Measurements from ENCODE around the gene CREM. TPM values are rescaled to one million over a fixed set of nuclear protein-coding genes. Genes with fewer than 3 reads are reported as not detected.
A peak's percentile ranks its signal among the peaks of the same experiment; 100 is the strongest.
"Not testable (repeated sequence)": the region's sequence is repeated elsewhere in the genome, so short reads cannot be mapped to it uniquely, and the experiment has no call there.

The CREM gene
- total and polyA plus RNA-seq, 7 donors, result 25.9 to 76.0 (median 37.5) TPM

DNA sequence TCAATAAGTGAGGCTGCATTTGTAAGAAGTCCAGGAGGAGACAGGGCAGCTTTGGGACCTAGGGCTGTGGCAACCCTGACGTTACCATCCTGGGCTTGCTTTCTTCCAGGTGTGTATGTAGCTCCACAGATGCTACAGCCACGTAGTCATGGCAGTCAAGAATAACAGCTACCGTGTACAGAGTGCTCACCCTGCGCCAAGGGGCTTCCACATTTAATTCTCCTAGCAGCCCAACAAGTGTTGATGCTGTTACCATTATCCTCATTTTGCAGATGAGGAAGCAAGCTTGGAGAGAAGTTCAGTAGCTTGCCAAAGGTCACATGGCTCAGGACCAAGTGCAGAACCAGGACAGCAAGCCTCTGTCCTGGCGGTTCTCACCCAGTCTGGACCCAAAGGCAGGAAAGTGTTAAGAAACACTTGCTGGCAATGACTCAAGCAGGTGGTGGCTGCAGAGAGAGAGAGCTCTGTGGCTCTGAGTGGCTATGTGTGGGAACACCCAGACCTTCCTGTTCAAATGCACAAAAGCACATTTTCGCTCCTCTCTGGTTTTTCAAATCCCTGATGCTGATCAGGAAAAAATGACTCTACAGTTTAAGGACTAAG is 89.8 kb downstream of the CREM start:
- intact Hi-C loops (cut with DNase I), result no loop called here

DNA sequence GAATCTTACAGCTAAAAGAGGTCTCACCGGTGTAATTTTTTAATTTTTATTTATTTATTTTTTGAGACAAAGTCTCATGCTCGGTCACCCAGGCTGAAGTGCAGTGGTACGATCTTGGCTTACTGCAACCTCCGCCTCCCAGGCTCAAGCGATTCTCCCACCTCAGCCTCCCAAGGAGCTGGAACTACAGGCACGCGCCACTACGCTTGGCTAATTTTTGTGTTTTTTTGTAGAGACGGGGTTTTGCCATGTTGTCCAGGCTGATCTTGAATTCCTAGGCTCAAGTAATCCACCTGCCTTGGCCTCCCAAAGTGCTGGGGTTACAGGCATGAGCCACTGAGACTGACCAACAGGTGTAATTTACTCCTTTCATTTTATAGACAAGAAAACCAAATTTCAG is 90.3 kb downstream of the CREM start:
- DNase-seq; H3K4me3 ChIP-seq; H3K9me3 ChIP-seq; H3K36me3 ChIP-seq; H3K27me3 ChIP-seq; intact Hi-C loops (cut with DNase I): not testable (repeated sequence)
- 80 to 89% methylated on average over 9 of the region's 9 CpGs for WGBS, 2 donors
- H3K4me1 ChIP-seq, result peaks cover 0 to 12% (median under 1%) of the 10 kb centered on the region in 4 donors
- peak overlapping the region in 2 of 4 donors; percentile 42 to 62 for H3K27ac ChIP-seq

More for the DNA sequence above, 89.8 kb downstream of the CREM start:
- no peaks in the 10 kb centered on the region for H3K27me3 ChIP-seq
- peak; percentile 78 for DNase-seq
- H3K36me3 ChIP-seq, result no peaks in the 10 kb centered on the region
- peak overlapping the region in 1 of 4 donors; percentile 62 for H3K27ac ChIP-seq
- peak in 1 of 4 donors; percentile 15 for TF ChIP-seq EP300 (IDR thresholded peaks at IDR 0.05)
- TF ChIP-seq, protein P1, sequence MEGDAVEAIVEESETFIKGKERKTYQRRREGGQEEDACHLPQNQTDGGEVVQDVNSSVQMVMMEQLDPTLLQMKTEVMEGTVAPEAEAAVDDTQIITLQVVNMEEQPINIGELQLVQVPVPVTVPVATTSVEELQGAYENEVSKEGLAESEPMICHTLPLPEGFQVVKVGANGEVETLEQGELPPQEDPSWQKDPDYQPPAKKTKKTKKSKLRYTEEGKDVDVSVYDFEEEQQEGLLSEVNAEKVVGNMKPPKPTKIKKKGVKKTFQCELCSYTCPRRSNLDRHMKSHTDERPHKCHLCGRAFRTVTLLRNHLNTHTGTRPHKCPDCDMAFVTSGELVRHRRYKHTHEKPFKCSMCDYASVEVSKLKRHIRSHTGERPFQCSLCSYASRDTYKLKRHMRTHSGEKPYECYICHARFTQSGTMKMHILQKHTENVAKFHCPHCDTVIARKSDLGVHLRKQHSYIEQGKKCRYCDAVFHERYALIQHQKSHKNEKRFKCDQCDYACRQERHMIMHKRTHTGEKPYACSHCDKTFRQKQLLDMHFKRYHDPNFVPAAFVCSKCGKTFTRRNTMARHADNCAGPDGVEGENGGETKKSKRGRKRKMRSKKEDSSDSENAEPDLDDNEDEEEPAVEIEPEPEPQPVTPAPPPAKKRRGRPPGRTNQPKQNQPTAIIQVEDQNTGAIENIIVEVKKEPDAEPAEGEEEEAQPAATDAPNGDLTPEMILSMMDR (IDR thresholded peaks at IDR 0.05), result no peak
- TF ChIP-seq POLR2AphosphoS5 (IDR thresholded peaks at IDR 0.05), result peak in 2 of 4 donors; percentile 15 to 52
- TF ChIP-seq POLR2A (IDR thresholded peaks at IDR 0.05), result no peak
- H3K4me3 ChIP-seq, result no peak overlapping the region
- no peaks in the 10 kb centered on the region for H3K9me3 ChIP-seq
- WGBS, 2 donors, result 41 to 61% methylated on average over 6 of the region's 6 CpGs
- peaks cover 0 to 18% (median 5%) of the 10 kb centered on the region in 4 donors for H3K4me1 ChIP-seq

DNA sequence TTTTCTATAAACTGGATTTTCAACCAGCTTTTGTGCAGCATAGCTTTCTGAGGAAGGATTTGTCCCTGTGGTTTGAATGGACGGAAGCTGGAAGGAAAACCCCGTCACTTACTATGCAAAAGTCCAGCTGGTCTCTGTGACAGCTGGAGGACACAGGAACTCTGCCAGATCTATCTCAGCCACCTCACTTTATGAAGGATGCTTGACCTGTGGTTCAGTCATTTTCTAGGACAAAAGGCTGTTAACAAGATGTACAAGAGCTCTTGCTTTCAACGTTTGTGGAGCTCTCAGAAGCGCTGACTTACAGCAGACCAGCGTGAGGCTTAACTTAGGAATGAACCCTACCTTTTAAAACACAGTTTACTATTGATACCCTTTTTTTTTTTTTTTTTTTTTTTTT is 90.8 kb downstream of the CREM start:
- Histone ChIP-seq H3K4me3 (no peak overlapping the region), H3K4me1 (peaks cover 0 to 10% (median 0%) of the 10 kb centered on the region in 4 donors), H3K36me3 (no peaks in the 10 kb centered on the region), H3K9me3 (no peaks in the 10 kb centered on the region), H3K27ac (peak overlapping the region in 2 of 4 donors; percentile 42 to 62), H3K27me3 (no peaks in the 10 kb centered on the region)
- intact Hi-C loops (cut with DNase I), result no loop called here
- 79% methylated on average over 5 of the region's 5 CpGs for WGBS, 2 donors
- TF ChIP-seq POLR2AphosphoS5 (IDR thresholded peaks at IDR 0.05) (peak in 2 of 4 donors; percentile 38 to 43), EP300 (IDR thresholded peaks at IDR 0.05) (no peak)
- DNase-seq, result peak; percentile 71

DNA sequence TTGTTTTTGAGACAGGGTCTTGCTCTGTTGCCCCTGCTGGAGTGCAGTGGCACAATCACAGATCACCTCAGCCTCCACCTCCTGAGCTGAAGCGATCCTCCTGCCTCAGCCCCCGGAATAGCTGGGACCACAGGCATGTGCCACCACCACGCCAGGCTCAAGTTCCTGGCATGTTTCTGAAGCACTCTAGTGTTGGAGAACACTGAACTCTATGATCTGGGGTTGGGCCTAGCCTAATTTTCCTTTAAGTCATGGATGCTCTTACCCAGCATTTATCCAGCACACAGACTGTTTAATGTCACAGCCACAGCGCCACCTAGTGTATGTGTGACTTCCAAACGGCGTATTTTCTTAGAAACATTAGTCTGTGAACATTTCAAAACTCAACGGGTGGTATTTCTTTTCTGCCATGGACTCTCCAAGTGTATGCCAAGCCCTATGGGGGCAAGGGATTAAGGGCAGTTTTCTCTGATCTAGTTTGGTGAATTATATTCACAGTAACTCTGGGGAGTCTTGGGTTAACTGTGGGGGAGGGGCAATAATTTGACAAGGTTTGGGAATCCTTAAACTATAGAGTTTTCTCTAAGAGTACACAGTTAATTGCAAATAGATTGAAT is 91.8 kb downstream of the CREM start:
- Histone ChIP-seq H3K4me3 (peak overlapping the region in 1 of 4 donors; percentile 11), H3K27ac (peak overlapping the region in 3 of 4 donors; percentile 7 to 46 (median 27)), H3K27me3 (no peaks in the 10 kb centered on the region), H3K9me3 (no peaks in the 10 kb centered on the region), H3K4me1 (peaks cover 0 to 10% (median 0%) of the 10 kb centered on the region in 4 donors), H3K36me3 (no peaks in the 10 kb centered on the region)
- no peak for TF ChIP-seq EP300 (IDR thresholded peaks at IDR 0.05)
- no peak for TF ChIP-seq POLR2A (IDR thresholded peaks at IDR 0.05)
- TF ChIP-seq POLR2AphosphoS5 (IDR thresholded peaks at IDR 0.05), result peak in 3 of 4 donors; percentile 27 to 62 (median 59)
- TF ChIP-seq, protein P1 (IDR thresholded peaks at IDR 0.05), result peak; percentile 77 to 87 (median 83)
- peak; percentile 92 for DNase-seq
- 32 to 36% methylated on average over 7 of the region's 7 CpGs for WGBS, 2 donors
- intact Hi-C loops (cut with DNase I), result loop anchor here (1.0 kb wide), 1 partner anchor 97 kb away; no protein-coding TSS in a partner anchor

DNA sequence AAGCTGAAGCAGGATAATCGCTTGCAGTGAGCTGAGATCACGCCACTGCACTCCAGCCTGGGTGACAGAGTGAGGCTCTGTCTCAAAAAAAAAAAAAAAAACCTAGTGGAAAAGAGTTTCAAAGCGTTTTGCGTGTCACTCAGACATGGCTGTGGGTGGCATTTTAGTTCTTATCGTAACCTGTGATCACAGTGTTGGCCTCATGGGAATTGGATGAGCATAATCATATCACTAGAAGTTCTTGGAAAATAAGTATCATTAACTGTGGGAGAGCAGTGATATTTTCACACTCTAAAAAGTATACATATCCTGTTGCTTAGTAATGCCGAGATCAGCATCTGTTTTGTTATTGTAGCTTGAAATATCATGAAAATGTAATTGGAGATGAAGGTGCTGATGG is 92.6 kb downstream of the CREM start:
- intact Hi-C loops (cut with DNase I), result no loop called here
- 77 to 80% methylated on average over 6 of the region's 6 CpGs for WGBS, 2 donors
- DNase-seq, result no peak
- TF ChIP-seq POLR2A (IDR thresholded peaks at IDR 0.05) (no peak), POLR2AphosphoS5 (IDR thresholded peaks at IDR 0.05) (no peak), EP300 (IDR thresholded peaks at IDR 0.05) (no peak)
- TF ChIP-seq, protein P1 (IDR thresholded peaks at IDR 0.05), result no peak
- Histone ChIP-seq H3K36me3 (no peaks in the 10 kb centered on the region), H3K27me3 (no peaks in the 10 kb centered on the region), H3K27ac (no peak overlapping the region), H3K4me3 (no peak overlapping the region), H3K9me3 (no peaks in the 10 kb centered on the region), H3K4me1 (peaks cover 0 to 10% (median 0%) of the 10 kb centered on the region in 4 donors)

Data from sigmoid colon (tissue), 7 donors.